HuH-7.5 (cell line): ENCODE results near the gene RPRM.
"Not testable (repeated sequence)": the region's sequence is repeated elsewhere in the genome, so short reads cannot be mapped to it uniquely, and the experiment has no call there.

Source experiments
- DNase-seq: peaks from one replicate; pipeline ENCODE4 v3.0.0; 2011; ENCODE audit warnings: low spot score

The RPRM gene

DNA sequence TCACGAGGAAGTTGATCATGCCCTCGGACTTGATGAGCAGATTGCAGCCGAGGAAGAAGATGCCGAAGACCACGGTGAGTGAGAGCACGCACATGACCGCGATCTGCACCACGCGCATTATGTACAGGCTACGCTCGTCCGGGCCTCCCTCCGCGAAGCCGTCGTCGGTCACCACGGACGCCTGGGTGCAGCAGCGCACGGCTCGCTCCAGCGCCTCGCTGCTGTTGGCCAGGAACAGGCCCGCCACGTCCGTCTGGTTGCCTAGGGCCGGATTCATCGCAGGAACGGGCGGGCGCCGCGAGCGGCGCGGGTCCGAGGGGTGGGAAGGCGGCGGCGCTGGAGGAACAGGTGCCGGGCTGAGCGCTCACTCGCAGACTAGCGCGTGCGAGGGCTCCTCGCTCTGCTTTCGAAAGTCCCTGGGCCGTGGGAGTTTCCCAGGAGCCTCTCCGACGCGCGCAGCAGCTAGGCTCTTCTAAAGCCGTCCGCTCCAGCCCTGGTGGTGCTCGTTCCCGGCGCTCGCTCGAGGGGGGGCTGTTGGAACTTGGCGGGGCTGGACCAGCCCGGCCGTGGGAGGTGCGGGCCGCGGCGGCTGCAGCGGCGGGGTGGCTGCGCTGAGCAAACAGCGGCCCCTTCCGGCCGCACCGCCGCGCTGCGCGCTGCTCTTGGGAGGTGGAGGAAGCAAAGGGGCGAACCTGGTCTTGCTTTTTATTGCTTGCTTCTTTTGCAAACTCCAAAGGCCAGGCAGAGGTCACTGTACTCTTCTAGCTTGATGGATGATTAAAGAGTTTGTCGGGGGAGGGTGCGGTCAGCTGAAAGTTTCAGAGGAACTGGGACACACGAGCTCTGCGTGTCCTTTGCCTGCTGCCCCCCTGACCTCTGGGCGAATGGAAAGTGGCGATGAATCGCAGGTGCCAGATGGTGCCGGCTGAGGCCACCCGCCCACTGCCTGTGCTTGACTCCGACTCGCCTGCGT lies at the start of gene RPRM:
TSS of gene RPRM (minus strand) at position 474 of the 973 bp plus-strand sequence. CDS start at position 277, 197 bp downstream.
- peak; percentile 75 for DNase-seq

DNA sequence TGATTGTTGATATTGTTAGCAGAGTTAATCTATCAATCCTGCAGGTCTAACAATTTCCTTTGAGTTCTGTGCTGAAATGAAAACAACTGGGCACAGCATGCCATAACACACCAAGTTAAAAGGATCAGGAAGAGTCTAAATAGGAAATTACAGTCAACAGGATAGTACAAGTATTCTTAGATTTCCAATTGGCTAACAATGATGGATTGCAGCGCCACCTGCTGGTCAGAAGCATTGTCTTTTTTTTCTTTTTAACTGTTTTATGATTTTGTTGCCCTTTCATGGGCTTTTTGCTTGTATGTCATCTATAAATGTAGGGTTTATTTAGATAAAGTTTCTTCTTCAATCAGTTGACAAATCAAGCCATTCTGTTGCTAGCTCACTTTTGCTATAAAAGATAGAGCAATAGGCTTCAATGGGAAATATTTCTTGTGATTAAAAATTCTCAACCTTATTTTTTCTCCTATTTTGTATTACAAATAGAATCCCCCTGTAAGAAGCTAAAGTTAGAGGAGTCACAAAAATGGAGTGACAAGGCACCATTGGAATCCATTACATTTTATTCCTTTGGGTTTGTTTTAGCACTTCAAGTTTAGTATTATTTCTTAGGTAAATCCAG lies 40.8 kb upstream of the RPRM start:
- no peak for DNase-seq

DNA sequence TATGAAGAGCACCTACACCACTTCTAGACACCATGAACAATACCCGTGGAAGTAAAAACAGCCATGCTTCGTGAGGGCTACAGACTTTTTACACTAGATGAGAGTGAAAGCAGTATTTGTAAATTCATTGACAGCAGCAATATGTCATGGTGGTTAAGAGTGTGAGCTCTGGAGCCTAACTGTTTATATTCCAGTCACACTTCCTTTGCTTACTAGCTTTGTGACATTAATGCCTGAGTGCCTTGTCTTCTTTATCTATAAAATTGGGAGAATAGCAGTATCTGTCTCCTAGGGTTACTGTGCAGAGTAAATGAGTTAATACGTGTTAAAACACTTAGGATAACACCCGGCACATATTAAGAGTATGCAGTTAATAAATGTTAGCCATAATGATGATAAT lies 33.8 kb upstream of the RPRM start:
- no peak for DNase-seq

DNA sequence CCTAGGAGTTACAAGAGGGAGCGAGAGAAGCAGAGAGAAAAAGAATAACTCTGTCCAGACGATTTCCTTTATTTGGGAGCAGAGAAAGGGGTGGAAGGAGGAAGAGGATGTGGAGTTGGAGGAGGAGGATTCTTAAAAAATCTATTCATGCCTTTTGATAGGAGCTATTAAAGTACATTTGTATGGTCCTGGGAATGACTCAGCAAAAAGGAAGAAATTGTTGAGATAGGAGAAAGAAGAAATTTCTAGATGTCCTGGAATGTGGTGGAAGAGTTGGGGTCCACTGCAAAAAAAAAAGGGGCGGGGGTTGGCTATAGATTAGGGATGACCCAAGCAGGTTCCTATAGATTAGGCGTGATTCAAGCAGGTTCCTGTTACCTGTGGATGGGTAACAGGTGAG lies 32.4 kb upstream of the RPRM start:
- no peak for DNase-seq

DNA sequence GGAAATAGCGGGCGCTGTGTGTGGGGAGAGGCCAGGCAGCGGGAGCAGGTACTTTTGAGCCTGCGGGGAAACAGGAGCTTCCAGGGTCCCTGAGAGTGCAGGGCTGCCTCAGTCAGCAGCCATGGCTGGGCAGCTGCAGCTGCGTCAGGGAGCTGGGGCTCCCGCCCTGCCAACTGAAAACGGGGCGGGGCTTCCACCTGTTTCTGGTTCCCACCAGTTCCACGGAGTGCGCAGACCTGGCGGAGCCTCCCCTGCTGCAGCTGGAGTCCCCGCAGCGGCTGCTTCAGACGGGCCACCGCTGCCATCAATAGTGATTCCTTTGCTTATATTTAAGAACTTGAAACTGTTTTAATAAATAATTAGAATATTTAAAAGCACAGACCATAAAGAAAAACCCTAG lies 30.6 kb upstream of the RPRM start:
- no peak for DNase-seq

DNA sequence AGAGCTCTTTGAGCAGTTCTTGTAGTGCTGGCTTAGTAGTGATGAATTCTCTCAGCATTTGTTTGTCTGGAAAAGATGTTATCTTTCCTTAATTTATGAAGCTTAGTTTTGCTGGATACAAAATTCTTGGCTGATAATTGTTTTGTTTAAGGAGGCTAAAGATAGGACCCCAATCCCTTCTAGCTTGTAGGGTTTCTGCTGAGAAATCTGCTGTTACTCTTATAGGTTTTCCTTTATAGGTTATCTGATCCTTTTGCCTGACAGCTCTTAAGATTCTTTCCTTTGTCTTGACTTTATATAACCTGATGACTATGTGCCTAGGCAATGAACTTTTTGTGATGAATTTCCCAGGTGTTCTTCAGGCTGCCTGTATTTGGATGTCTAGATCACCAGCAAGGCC lies 27.9 kb upstream of the RPRM start:
- DNase-seq = not testable (repeated sequence)

DNA sequence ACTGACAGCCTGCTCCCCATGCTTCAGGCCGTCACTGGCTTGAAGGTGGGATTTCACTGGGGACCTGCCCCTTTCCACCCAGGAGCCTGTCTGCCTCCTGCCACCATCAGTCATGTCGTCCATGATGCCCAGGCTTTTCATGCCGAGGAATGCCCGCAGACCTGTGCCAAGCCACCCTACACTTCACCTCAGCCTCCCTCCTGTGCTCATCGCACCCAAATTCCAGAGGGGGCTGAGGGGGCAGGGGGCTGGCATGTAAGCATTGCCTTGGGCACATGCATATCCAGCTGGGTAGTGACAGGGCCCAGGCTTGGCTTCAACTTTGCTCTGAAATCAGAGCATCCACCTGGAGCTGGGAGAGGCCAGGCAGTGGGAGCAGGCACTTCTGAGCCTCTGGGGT lies 20.9 kb upstream of the RPRM start:
- DNase-seq = no peak

DNA sequence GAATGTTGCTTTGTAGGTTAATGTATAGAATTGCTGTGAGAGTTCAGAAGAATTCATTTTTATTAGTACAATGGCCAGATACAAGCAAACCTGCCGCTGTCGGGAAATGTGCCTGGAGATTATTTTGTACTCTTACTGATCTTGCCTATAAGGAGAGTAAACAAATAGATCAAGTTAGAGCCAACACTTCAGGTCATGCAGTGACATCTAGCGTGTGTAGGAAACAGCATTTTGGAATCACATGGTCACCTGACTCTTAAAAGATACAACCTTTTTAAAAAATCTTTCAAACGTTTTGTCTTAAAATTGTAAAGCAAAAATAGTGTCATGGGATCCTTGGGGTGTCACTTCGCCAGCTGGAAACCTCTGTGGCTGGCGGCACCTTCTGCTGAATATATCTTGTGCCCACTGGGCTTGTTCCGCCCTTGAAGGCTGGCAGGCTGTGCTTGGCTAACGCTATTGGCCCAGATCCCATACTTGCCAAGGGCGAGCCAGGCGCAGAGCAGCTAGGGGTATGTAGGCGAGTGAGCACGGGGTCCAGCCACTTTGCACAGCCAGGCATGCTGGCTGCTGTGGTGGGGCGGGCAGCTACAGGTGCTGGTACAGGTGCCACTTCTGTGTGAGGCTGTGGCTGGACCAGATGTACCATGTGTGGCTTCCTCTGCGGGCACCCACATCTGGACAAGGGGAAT lies 19.5 kb upstream of the RPRM start:
- no peak for DNase-seq

DNA sequence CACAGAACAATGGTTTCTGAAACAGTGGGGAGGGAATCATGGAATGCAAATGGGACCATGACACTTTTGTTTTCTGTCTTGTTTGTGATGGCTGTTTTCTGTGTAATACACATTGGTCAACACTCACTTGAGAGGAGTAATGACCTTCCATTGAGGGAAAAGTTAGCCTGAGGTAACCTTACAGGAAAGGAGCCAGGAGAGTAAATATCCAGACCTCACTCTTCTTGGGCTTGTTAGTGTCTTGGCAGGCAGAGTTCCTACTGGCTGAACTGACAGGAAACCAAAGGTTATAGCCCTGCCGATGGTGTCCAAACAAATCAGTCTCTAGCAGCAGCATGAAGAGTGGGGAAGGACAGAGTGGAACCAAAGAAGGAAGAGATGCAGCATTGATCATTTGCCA lies 17.2 kb upstream of the RPRM start:
- no peak for DNase-seq

DNA sequence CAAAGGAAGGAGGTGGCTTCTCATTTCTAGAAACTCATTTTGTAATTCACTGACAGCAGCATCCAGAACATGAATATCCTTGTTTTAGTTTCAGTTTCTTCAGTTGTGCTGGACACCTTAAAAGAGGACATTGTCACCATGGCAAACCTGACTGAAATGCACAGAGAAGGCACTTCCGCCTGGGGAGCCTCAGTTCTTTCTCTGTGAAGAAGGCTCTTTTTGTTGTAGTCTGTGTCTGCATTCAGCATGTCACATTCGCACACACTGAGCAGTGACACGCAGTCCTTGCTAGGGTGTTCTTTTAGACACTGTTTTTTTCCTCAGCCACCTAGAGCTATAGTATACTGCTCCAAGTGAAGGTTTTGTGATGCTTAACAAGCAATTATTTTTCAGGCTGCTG lies 9.5 kb upstream of the RPRM start:
- DNase-seq = no peak

DNA sequence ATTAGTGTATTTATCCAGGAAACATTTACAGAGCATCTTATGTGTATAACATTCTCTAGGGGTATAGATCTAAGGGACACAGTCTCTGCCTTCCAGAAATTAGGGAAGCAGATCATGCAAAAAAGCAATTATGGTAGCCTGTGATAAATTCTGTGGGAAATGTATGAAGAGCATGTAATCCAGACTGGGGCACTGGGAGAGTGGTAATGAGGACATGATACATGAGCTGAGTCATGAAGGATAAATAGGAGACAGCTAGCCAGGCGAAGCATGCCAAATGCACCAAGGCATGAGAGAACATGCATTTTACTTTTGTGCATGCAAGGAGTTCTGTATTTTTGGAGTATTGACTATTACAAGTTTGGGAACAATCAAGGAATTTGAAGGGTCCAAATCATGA lies 8.9 kb upstream of the RPRM start:
- no peak for DNase-seq

DNA sequence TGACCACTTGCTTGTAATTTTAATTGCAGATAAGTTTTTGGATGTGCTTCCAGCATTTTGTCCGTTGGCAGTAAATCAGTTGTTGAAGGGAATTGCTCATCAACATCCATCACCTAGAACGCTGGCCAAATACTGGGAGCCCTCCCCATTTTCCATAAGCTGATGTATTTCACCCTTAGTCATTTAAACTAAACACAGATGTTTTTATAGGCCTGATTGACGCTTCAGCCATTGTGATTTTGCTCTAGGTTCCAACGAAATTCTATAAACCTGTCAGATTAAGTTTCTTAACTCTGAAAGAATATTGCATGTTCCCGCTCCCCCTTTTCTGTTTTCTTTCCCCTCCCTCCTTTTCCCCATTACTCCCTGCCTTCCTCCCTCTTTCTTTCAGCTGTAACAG lies 1.0 kb upstream of the RPRM start:
- no peak for DNase-seq

DNA sequence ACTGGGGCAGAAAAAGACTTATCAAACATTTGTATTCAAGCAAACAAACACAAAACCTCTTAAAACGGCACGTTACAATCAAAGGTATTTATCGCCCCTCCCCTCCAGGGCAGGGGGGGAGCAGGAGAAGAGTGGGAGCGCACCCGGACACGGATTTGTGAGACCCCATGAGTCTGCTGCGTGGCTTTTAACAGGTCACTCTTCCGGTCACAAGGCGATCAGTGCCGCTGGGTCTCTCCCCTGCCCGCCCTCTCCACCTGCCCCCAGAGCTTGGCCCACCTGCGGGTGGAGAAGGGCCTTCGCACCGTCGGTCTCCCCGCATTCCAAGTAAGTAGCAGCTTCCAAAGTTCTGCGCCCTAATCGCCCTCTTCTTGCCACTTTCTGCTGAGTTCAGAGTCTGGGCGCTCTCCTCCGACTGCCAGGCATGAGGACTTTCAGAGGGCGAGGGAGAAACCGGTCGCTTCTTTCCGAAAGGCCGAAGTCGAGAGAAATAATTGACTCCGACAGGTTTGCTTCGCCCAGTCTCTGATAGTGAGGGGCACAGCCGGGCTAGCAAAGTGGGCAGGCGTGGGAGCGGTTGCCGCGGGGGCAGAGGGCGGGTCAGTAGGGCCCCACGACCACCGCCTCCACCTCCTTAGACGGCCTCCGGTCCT lies 800 bp downstream of the RPRM start:
- no peak for DNase-seq

DNA sequence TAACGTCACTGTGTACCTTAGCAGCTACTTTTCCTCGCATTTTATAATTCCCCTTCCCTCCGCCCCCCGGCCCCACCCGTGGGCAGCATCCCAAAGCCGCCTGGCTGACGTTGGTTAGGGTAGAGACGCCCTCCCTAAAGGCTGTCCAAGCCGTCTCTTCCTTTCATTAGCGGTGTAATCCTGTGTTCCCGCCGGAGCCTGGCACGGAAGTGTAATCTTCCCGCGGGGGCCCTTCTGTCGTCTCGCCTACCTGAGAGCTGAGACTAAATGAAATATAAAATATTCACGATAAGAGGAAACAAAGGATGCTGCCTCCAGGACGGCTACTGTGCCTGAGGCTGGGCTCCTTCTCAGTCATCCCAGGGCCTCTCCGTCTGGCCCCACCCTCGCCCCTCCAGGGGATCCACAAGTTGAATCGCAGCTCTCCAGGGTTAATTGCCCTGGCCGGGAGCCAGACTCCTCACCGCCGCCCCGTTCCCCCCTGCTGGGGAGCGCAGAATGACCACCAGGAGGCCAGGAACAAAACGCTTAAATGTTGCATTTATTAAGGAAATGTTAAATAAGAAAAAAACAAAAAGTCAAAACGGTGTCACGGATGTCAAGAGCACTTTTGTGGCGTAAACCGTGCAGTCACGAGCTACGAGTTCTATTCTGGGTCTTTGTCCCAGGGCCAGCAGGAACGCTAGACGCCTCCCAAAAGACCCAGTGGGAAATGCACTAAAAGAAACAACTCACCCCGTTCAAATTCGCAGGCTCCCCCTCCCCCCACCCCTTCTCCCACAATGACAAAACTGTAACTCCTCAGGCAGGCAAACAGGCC lies 1.5 kb downstream of the RPRM start:
- peak; percentile 20 for DNase-seq

DNA sequence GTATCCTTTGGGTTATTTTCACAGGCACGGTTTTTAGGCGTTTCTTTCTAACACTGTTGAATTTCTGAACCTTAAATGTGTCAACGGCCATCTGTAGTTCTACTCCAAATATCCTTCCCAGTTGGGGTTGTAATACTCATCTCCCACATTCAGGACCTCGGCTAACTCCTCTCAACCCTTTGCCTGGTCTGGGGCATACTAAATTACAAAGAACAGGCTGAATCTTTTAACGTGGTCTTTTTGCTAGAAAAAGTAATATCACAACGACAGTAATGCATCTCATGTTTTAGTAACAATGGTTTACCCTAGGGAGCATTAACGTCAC lies 2.1 kb downstream of the RPRM start:
- no peak for DNase-seq

DNA sequence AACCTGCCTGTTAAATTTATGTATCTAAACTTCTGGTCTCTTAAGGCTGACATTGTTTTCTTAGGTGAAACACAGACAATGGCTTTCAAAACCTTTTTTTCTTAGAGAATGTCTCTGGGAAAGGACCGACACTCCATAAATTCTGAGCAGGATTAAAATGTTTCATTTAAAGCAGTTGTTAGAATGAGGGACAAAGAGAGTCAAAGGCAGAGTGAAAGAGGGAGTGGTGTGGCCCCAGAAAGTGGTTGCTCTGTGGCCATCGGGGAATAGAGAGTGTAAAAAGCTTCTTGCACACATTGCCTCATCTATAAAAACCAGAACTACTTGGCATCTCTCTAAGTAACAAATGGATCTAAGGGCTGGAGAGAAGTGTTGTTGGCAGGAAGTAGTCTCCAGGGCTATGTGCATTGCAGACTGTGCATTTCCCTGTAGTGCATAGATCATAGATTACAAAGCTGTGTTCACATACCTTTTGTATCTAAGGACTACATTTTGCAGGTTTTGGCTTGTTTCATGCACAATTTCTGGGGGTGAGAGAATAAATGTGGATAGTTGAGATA lies 3.6 kb downstream of the RPRM start:
- DNase-seq = no peak

DNA sequence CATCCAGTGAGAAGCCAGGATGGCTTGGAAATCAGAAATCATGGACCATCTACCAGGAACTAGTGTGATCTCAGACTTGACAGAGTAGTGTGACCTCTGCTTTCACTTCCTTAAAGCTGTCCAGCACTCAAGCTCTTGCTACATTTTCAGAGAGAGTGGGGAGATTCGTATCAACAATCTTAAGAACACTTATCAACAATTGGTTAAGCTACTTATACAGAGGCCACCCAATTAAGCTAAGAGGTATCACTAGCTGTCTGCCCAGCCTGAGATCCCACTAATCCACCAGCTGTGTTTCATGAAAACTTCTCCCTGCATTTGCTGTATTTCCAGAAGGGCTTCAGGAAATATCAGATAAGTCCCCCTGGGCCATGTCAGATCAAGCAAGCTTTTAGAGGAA lies 4.2 kb downstream of the RPRM start:
- no peak for DNase-seq

DNA sequence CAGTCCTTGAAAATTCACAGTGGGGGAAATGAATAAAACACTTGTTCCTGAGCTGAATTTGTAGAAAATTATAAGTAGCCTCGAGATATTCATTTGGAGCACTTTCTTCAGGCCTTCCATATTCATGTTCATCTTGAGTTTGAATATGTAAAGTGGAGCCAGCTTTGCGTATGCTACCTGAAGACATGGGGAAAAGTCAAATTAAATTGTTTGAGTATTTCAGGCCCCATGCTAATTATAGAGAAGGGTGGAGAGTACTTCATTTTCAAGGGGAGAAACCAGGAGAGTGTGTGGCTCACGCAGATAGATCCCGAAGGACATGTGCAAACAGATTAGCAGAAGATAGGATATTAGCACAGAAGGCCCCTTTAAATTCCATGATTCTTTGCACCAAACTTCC lies 7.7 kb downstream of the RPRM start:
- no peak for DNase-seq

DNA sequence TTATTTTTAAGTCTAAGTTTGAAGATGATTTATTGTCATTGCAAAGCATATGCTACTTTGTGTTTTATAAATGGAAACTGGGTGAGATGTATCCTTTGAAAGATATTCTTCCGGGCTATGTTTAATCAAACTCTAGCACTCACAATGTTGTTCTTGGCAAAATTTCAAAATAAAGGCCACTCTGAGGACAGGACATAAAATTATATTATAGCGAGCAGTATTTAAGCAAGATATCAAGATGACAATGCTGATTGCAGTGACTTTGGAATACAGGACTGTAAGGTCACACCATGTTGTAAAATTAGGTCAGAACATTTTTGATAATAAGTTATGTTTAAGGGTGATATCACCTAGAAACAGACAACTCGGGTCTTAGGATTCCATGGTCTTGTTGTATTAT lies 14.2 kb downstream of the RPRM start:
- DNase-seq = no peak

DNA sequence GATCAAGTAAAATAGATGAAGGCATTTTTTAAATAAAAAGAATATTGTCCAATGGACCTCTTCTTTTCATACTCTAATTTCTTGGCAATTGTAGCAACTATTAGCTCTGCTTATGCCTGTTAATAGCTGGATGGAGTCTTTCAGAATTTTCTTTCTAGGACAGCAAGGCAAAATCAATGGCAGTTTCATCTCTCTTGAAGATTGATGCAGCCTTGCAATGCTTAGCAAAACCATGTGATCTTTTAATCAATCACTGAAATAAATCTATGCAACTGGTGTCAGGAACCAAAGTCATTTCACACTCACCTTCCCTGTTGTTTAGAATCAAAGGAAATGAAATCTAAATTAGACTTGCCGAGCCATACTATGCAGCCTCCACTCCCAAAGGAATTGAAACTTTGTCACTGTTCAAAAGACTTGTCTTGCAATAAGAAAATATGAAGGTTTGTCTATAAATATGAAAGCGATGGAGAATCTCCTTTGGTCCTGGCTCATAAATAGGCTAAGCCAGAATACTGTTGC lies 16.2 kb downstream of the RPRM start:
- no peak for DNase-seq

DNA sequence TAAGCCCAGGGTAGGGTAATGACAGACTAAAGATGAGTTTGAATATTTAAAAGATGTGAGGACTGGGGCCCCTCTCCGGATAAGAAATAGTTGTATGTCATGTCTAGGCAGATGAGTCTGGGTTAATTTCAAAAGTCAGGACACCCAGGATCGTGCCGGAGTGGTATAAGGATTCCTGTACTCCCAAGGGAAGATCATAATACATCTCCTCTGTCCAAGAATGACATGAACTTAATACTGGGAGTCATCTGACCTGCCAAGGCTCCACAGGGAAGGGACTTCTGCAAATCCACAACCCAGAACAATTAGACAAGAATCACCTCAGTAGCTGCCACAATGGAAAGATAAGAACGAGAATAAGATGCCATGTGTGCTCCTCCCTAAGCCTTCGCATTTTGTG lies 17.1 kb downstream of the RPRM start:
- DNase-seq = no peak
